Chondrocyte (in vitro differentiated cells): ENCODE results near the gene ACOX2. TPM values are rescaled to one million over a fixed set of nuclear protein-coding genes. Genes with fewer than 3 reads are reported as not detected.
A peak's percentile ranks its signal among the peaks of the same experiment; 100 is the strongest.
"Not testable (repeated sequence)": the region's sequence is repeated elsewhere in the genome, so short reads cannot be mapped to it uniquely, and the experiment has no call there.

Experiments used
- DNase-seq: peaks from one replicate; pipeline ENCODE4 v3.0.0; 2021; ENCODE audit warnings: mixed read lengths, low spot score
- H3K27ac Mint-ChIP-seq: one replicate; pipeline ENCODE4 v1.8.0; 2021; ENCODE audit warnings: mild to moderate bottlenecking, moderate library complexity, mixed read lengths; ENCODE audit not compliant: unreplicated experiment
- H3K27me3 Mint-ChIP-seq: 2 replicates; pipeline ENCODE4 v1.8.0; 2021; ENCODE audit warnings: low read depth, mixed read lengths
- H3K36me3 Mint-ChIP-seq: 2 replicates; pipeline ENCODE4 v1.8.0; 2021; ENCODE audit warnings: low read depth, mixed read lengths
- H3K4me1 Mint-ChIP-seq: 2 replicates; pipeline ENCODE4 v1.8.0; 2021; ENCODE audit warnings: low read depth, mild to moderate bottlenecking, mixed read lengths
- H3K4me3 Mint-ChIP-seq: one replicate; pipeline ENCODE4 v1.8.0; 2021; ENCODE audit warnings: mild to moderate bottlenecking, moderate library complexity, mixed read lengths; ENCODE audit not compliant: unreplicated experiment
- H3K9me3 Mint-ChIP-seq: 2 replicates; pipeline ENCODE4 v1.8.0; 2021; ENCODE audit warnings: low read depth, mixed read lengths
- CTCF ChIP-seq: fragments of 200-600 bp; sonication (generic); IDR thresholded peaks from 2 replicates; pipeline ENCODE4 v1.5.0; 2021; ENCODE audit warnings: antibody characterized with exemption, mild to moderate bottlenecking, moderate library complexity
- total RNA-seq: library from RNA; stranded (reverse); gene quantifications from 3 replicates; pipeline ENCODE4 v1.2.1, GENCODE V29; 2021

ACOX2 gene
- total RNA-seq, 1 donor from 2014 or later = 0.57 TPM

- no peak for TF ChIP-seq CTCF
- Mint-ChIP-seq H3K9me3 (no peaks in the 10 kb centered on the region), H3K4me1 (peaks cover 36% of the 10 kb centered on the region), H3K4me3 (no peak overlapping the region), H3K27ac (no peak overlapping the region), H3K36me3 (peaks cover 2% of the 10 kb centered on the region), H3K27me3 (no peaks in the 10 kb centered on the region)
- no peak for DNase-seq
Measured at GRCh38 chr3:58530354-58530865, 6.6 kb downstream of the ACOX2 start.

- Mint-ChIP-seq H3K27ac (no peak overlapping the region), H3K27me3 (no peaks in the 10 kb centered on the region), H3K36me3 (peaks cover 2% of the 10 kb centered on the region), H3K4me1 (peaks cover 36% of the 10 kb centered on the region), H3K4me3 (no peak overlapping the region), H3K9me3 (no peaks in the 10 kb centered on the region)
- no peak for DNase-seq
- TF ChIP-seq CTCF = peak; percentile 53
Measured at GRCh38 chr3:58529516-58530353, 7.3 kb downstream of the ACOX2 start.

GRCh38 chr3:58528629-58529028 lies 8.4 kb downstream of the ACOX2 start:
- no peak for DNase-seq
- Mint-ChIP-seq H3K4me3 (no peak overlapping the region), H3K36me3 (peaks cover 2% of the 10 kb centered on the region), H3K27ac (peak overlapping the region; percentile 66), H3K9me3 (no peaks in the 10 kb centered on the region), H3K27me3 (no peaks in the 10 kb centered on the region), H3K4me1 (peaks cover 36% of the 10 kb centered on the region)
- TF ChIP-seq CTCF = no peak

- DNase-seq, H3K27ac Mint-ChIP-seq, H3K4me3 Mint-ChIP-seq, H3K9me3 Mint-ChIP-seq, H3K36me3 Mint-ChIP-seq, H3K27me3 Mint-ChIP-seq: not testable (repeated sequence)
- H3K4me1 Mint-ChIP-seq = peaks cover 29% of the 10 kb centered on the region
Measured at GRCh38 chr3:58527440-58527839, 9.6 kb downstream of the ACOX2 start.

GRCh38 chr3:58526515-58526957 lies 10.5 kb downstream of the ACOX2 start:
- Mint-ChIP-seq H3K36me3 (peaks cover 2% of the 10 kb centered on the region), H3K9me3 (no peaks in the 10 kb centered on the region), H3K4me1 (peaks cover 28% of the 10 kb centered on the region), H3K27ac (no peak overlapping the region), H3K4me3 (no peak overlapping the region), H3K27me3 (no peaks in the 10 kb centered on the region)
- DNase-seq = no peak
- no peak for TF ChIP-seq CTCF
